ENCODE measurements around the gene SESTD1. TPM values are rescaled to one million over a fixed set of nuclear protein-coding genes. Genes with fewer than 3 reads are reported as not detected.

The SESTD1 gene
- total RNA-seq, 1 experiment from 2014 or later = 14.3 TPM

DNA sequence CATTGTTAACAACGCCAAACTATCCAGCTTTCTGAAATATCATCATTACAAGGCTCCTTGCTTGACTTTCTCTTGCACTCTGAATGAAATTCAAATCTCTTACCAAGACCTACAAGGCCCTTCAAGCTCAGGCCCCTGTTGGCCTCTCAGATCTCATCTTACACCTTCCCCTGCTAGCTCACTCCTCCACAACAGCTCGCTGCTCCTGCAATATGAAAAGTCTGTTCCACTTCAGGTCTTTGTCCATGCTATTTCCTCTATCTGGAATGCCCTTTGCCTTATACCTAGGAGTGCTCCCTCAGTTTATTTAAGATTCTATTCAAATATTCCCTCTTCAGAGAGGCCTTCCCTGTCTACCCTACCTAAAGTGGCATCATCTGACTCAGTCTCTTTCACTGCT lies 91.7 kb downstream of the SESTD1 start:
- no peak for DNase-seq (ENCODE audit: low read depth, low spot score)

DNA sequence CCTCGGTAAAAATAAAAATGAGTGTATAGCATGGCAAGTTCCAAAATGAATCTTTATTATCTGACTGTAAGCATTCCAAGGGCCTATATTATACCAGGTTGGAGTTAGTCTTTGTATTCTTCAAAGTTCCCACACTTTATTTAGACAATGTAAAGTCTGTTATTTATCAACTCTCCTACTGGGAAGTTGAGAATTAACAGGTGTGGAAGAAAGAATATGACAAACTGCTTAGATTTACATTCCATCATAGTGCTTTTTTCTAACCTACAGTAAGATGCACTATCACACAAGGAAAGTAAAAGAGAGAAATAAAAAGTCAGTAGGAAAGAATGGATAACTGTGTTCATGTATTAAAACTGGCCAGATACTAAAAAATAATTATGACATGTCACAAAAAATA lies 93.3 kb downstream of the SESTD1 start:
- in situ Hi-C loops (cut with HindIII; ENCODE audit: low pct_unique_long_range_greater_than_20kb, low sequenced_read_pairs) = no loop called here
- DNase-seq (ENCODE audit: low read depth, low spot score) = no peak

More for the DNA sequence above, 91.7 kb downstream of the SESTD1 start:
- in situ Hi-C loops (cut with HindIII; ENCODE audit: low pct_unique_long_range_greater_than_20kb, low sequenced_read_pairs) = no loop called here

DNA sequence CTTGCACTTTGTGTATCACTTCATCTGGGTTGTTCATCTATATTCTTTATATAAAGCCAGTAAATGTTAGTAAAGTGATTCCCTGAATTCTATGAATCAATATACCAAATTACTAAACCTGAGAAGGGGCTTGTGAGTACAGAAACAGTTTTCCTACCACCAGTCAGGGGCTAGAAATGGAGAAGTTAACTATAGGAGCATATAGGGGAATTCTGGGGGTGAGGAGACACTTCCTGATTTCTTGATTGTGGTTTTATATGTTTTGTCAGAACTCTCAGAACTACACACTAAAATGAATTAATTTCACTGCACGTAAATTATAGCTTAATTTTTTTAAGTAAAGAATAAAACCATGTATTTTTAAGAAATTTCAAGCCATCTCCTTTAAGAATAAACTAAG lies 93.7 kb downstream of the SESTD1 start:
- in situ Hi-C loops (cut with HindIII; ENCODE audit: low pct_unique_long_range_greater_than_20kb, low sequenced_read_pairs) = no loop called here
- DNase-seq (ENCODE audit: low read depth, low spot score) = no peak

DNA sequence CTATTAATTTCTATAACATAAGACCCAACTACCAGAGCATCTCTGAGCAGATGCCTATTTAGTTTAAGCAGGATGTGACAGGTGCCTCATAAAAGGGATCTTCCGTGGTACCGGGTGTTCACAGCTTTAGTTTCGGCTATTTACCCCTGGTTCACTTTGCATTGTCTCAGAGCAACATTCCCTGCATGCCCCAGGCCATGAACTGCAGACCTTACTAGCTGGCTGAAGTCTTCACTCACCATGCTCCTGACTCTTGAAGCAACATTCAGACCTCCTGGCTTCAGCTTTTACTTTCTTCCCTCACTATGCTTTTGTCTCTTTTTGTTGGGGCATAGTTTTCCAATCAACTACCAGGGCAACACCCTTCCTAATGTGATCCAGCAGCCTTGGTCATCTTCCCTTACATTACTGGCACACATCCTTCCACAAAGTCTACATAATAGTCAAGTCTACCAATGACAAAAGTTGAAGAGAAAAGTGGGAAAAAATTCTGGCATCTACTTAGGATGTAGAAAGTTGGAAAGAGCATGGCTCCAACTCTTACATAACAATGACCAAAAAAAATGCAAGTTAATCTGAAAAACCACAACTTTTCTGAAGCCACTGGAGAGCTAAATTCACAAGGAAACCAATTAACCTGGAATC lies 99.2 kb downstream of the SESTD1 start:
- DNase-seq (ENCODE audit: low read depth, low spot score) = no peak
- in situ Hi-C loops (cut with HindIII; ENCODE audit: low pct_unique_long_range_greater_than_20kb, low sequenced_read_pairs) = no loop called here

DNA sequence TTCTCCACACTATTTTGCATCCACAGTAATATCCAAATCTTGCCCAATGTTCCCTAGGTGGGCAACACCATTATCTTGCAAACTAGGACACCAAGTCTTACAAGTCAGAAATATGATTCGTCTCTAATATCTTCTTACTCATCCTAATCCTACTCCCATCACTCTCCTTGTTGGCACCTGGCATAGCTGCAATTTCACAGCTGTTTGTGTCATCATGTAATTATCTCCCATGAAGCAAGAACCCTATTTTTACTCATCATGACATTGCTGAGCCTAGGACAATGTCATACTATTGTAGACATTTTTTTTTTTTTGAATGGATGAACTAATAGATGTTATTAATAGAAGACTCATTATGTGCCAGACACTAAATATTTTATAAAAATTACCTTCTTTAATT lies 123.4 kb downstream of the SESTD1 start:
- in situ Hi-C loops (cut with HindIII; ENCODE audit: low pct_unique_long_range_greater_than_20kb, low sequenced_read_pairs) = no loop called here
- no peak for DNase-seq (ENCODE audit: low read depth, low spot score)

DNA sequence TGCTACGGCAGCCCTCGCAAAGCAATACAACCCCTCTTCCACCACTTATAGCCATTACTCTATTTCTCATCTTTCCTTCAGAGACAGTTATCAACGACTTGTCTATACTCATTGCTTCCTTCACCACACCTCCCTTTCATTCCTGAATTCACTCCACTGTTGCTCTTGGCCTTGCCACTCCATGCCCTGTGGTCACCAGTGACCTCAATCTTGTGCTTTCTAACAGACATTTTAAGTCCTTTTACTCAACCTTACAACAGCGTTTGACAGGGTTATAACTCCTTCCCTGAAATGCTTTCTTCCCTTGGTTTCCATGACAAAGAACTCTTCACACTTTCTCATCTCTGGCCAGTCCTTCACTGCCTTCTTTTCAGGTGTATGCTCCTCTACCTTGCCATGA lies 124.1 kb downstream of the SESTD1 start:
- DNase-seq (ENCODE audit: low read depth, low spot score) = no peak

DNA sequence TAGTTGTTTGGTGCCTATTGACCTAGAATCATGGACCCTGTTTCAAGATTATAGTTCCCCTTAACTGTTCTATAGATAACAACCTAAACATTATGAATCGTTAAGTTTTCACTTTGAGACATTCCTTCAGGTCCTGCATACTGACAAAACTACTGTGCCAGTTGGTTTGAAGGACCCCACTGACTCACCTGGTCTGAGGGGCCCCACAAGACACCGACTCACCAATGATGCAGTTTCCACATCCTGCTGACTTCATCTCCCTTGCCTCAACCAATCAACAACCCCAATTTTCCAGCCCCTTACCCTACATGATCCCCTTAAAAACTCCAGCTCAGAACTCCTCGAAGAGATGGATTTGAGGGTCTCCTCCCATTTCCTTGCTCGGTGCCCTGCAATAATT lies 125.1 kb downstream of the SESTD1 start:
- no peak for DNase-seq (ENCODE audit: low read depth, low spot score)
- in situ Hi-C loops (cut with HindIII; ENCODE audit: low pct_unique_long_range_greater_than_20kb, low sequenced_read_pairs) = no loop called here

More for the DNA sequence above, 124.1 kb downstream of the SESTD1 start:
- in situ Hi-C loops (cut with HindIII; ENCODE audit: low pct_unique_long_range_greater_than_20kb, low sequenced_read_pairs) = no loop called here

DNA sequence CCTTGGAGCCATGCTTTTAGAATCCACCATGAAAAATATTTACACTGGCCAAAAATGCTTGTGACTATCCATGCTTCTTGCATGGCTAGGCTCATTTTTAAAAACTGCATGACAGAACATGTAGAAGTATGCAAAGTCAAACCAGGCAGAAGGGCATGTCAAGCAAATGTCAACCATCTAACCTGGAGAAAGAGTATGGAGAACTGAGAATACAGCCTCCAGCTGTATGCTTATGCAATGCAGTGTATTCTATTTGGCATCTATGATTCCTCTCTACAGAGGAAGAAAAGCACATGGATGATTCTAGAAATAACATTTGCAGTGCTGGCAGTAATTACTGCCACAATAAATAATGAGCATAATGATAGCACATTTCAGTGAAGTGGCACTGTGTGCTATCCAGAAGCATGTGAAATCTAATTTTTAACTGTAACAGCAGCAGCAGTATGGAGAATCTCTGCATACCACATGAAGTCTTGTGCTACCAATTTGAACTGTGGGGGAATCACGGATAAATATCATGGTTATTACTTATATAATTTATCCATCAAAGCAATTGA lies 127.4 kb downstream of the SESTD1 start:
- in situ Hi-C loops (cut with HindIII; ENCODE audit: low pct_unique_long_range_greater_than_20kb, low sequenced_read_pairs) = no loop called here
- no peak for DNase-seq (ENCODE audit: low read depth, low spot score)

DNA sequence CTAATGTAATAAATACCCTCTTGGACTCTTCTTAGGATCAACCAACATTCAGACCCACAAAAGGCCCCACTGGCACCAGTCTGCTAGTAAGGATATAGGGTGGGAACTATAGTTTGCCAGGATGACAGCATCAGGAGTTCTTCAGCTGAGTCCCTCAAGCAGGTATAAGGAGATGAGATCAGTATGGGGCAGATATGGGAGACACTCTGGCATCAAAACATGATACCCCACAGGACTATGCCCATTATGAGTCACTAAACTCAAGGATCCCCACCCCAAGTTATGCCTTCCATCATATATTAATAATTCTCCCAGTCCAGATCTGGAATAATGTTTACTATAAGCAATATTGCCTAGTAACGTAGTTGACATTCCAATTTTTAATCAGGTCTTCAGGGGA lies 131.6 kb downstream of the SESTD1 start:
- in situ Hi-C loops (cut with HindIII; ENCODE audit: low pct_unique_long_range_greater_than_20kb, low sequenced_read_pairs) = no loop called here
- DNase-seq (ENCODE audit: low read depth, low spot score) = no peak

DNA sequence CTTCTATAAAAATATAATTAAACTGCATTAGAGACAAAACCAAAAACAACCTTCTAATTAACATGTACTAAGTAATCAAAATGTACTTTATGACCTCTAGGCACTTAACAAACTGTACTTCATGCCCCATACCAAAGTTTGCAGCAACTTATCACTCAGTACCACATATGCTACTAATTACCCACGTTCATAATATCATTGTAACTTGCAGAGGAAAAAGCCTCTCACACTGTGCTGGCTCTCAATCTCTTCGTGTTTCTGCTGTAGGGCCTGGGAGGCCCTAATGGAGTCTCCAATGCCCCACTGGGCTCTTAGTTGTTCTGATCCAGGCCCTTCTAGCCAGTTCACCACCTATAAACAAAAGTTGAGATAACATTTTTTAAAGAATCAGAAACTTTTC lies 132.6 kb downstream of the SESTD1 start:
- in situ Hi-C loops (cut with HindIII; ENCODE audit: low pct_unique_long_range_greater_than_20kb, low sequenced_read_pairs) = no loop called here
- no peak for DNase-seq (ENCODE audit: low read depth, low spot score)

DNA sequence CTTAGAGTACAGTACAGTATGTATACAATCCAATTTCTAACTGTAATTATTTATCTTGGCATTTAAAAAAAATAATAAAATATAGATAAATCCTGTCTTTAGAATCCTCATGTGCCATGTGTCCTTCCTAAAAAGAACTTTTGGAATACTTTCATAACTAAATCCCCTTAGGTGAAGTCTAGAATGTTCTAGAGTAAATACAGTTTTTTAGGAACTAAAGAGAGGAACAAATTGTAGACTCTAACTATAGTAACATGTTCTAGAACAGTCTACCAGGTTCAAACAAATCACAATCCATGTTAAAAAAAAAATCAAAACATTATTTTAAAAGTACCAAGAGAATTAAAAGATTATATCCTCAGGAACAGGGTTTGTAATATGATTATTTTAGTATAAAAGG lies 134.1 kb downstream of the SESTD1 start:
- DNase-seq (ENCODE audit: low read depth, low spot score) = no peak
- in situ Hi-C loops (cut with HindIII; ENCODE audit: low pct_unique_long_range_greater_than_20kb, low sequenced_read_pairs) = no loop called here

DNA sequence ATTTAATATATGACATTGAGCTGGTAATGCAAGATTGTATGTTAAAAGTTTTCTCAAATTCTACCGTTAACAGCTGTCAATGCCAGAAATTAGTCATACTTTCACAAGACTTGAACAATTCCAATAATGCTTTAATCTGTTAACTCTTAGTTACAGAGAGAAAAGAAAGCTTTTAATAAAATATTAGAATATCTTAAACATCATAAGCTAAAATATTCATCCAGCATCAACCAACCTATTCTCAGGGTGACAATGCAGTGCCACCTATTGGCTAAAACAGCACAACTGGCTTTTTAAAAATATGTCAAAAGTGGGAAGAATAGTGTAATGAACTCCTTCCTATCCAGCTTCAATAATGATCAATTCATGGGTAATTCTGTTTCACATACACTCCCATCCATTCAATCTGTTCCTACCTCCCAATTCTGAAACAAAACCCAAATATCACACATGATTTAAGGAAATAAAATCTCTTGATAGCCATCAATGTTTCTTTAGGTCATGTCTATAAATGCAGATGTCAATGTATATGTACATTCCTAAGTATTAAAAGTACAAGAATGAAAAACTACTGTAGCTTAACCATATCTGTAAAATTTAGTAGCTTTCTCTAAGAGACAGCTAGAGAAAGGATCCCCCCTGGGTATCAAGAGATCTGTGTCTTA lies 134.9 kb downstream of the SESTD1 start:
- DNase-seq (ENCODE audit: low read depth, low spot score) = peak; percentile 28
- in situ Hi-C loops (cut with HindIII; ENCODE audit: low pct_unique_long_range_greater_than_20kb, low sequenced_read_pairs) = no loop called here

DNA sequence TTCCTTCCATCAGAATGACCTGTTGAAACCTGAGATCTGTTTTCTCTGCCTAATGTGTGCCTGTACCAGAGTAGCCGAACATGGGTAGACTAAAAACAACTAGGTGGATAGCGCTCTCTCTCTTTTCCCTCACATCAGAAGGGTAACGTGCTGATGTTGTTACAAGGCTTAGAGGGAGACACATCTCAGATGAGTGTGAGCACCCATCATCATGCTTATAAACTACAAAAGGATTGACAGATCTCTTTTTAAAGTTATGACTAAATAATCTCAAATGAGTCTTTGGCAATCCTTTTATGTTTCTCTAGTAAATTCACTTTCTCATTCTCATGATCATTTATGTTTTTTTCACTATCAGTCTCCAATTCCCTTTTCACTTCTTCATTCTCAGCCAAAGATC lies 139.2 kb downstream of the SESTD1 start:
- in situ Hi-C loops (cut with HindIII; ENCODE audit: low pct_unique_long_range_greater_than_20kb, low sequenced_read_pairs) = no loop called here
- DNase-seq (ENCODE audit: low read depth, low spot score) = no peak

DNA sequence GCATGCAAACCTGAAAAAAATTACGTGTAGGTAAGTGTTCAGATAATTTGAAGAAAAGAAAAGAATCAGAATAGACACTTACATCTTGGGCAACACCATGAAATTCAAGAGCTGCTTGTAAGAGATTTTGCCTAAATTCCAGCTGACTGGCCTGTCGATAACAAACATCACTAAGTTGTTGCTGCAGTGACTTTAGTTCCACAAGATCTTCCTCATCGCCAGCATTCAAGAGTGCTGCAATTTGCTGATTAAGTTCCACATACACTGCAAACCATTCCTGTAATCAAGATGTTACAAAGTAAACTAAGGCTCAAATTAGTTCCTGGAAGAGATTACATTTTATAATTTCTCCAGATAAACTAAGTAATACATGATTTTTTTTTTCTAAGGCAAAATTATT lies 140.3 kb downstream of the SESTD1 start:
- in situ Hi-C loops (cut with HindIII; ENCODE audit: low pct_unique_long_range_greater_than_20kb, low sequenced_read_pairs) = no loop called here
- DNase-seq (ENCODE audit: low read depth, low spot score) = no peak

DNA sequence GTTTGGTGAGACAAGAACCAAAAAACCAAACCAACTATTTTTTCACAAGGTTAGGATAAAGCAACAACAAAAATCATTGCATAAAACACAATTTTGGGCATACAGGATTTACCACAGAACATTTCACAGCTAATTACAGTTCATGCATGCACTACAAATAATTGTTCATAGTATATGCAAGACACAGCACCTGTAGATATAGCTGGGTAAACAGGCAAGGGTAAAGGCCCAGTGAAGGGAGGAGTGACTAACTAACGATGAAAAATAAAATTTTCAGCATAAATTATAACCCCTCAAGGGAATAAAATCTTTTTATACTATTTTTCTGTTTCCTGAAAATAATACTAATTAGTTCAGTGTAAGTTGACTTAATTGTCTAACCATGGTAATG lies 141.4 kb downstream of the SESTD1 start:
- DNase-seq (ENCODE audit: low read depth, low spot score) = no peak
- in situ Hi-C loops (cut with HindIII; ENCODE audit: low pct_unique_long_range_greater_than_20kb, low sequenced_read_pairs) = no loop called here

DNA sequence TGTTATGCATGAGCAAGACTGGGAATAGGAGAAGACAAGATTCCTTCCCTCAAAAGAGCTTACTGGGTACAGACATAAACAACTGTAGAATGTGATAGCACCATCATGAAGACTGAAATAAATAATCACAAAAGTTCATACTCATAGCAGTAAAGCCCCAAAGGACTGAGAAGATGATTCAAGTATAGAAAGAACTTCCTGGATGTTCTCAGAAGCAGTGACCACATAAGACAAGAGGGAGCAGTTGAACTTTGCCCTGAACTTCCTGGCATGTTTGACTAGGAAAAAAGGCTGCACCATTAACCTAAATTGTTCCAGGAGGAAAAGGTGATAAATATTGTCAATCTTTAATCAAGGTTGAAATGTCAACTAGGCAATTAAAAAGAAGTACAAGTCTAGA lies 156.9 kb downstream of the SESTD1 start:
- in situ Hi-C loops (cut with HindIII; ENCODE audit: low pct_unique_long_range_greater_than_20kb, low sequenced_read_pairs) = no loop called here
- no peak for DNase-seq (ENCODE audit: low read depth, low spot score)

DNA sequence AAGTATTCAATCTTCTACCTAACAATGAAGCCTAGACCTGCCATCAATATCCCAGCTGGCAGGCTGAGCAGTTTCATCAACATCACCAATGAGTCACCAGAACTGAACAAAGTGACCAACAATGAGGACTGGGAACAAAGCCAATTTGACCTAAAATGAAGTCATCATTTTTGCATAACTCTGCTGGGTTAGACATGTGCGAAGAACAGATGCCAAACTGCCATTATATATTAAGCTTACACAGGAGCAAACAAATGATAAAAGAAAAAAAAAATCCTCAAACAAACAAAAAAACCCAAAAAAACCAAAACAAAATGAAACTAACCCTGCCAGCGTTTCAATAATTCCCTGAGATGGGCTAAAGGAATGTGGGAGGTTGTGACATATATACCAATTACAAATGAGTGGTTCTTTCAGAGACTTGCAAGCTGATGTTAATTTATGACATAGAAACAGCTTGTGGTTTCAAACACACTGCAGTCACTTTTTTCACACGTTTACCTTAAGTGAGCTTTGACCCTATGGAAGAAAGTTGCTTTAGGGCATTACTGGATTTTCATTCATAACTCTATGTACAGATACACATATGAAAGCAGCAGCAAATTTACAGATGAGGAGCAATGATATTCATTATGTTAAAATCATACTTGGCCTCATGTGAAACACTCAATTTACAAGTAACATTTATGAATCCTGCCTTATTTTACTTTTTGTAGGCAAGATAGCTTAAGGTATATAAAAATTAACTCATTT lies 157.8 kb downstream of the SESTD1 start:
- no peak for DNase-seq (ENCODE audit: low read depth, low spot score)
- in situ Hi-C loops (cut with HindIII; ENCODE audit: low pct_unique_long_range_greater_than_20kb, low sequenced_read_pairs) = no loop called here

DNA sequence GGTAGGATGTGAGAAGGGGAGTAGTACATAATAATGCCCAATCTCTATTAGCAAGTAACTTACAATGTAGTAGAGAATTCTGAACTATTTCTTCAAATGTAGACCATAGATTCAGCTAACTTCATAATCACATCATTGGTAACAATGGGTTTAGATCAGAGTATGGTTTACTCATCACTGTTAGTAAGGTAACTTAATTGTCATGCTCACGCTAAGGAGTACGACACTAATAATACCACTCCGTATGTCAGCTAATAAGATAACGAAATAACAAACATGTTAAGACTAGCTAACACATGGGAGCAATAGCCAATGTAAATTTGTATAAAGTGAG lies 158.3 kb downstream of the SESTD1 start:
- no peak for DNase-seq (ENCODE audit: low read depth, low spot score)
- in situ Hi-C loops (cut with HindIII; ENCODE audit: low pct_unique_long_range_greater_than_20kb, low sequenced_read_pairs) = no loop called here

DNA sequence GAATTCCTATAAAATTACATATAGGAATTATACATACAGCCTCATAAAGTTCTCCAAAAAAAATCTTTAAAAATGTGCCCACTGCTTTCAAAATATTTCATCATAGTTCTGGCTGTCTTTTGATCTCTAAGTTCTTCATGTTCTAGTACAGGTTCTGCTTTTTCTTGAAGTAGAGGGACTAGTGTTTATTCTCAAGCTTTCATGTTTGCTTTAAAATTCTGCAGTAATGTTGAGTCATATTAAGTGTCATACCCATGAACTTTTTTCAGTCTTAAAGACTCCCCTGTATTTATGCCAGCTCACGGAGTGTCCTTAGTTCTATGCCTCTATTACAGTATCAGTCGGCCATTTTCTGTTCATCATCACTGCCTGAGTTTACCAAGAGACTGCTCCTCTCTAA lies 159.9 kb downstream of the SESTD1 start:
- no peak for DNase-seq (ENCODE audit: low read depth, low spot score)
- in situ Hi-C loops (cut with HindIII; ENCODE audit: low pct_unique_long_range_greater_than_20kb, low sequenced_read_pairs) = no loop called here
